ENCODE results near the gene CLIP4.

The CLIP4 gene

DNA sequence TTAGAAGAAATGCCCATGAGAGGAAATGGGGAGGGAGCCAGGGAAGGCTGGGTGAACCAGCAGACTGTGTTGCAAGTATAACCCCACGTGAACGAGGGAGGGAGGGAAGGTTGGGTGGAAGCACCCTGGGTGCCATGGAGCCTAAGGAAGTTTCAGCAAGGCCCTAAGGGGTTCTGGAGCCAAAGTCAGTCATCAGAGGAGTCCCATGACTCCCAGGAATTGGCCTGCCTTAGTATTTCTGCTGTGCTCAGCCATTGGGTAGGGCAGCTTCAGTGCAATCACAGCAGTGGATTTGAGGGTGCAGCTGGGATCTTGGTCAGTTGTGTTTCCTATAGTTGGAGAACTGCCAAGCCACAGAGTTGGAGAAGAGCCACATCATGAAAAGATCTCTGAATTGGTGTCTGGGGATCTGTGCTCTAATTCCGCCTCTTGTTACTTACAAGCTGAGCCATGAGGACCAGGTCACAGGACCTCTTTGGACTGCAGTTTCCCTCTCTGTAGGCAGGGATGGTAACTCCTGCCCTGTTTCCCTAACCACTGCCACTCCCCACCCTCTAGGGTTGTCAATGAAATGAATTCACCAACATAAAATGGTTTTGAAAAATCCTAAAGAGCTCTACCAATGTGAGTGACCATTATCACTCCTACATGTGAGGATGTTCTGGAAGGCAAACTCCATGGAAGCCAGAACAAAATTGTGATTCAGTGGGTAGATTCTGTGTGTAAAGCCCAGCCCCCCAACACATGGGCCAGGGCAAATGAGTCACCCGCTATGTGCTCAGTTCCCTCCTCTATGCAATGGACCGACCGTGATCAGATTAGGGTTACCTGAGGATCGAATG is 108.9 kb downstream of the CLIP4 start:
- no peak for DNase-seq

- DNase-seq, result no peak
Observed at GRCh38 chr2:29224693-29225551, 109.7 kb downstream of the CLIP4 start.

GRCh38 chr2:29225814-29226213 is 110.6 kb downstream of the CLIP4 start:
- no peak for DNase-seq

GRCh38 chr2:29226375-29226774 is 111.2 kb downstream of the CLIP4 start:
- no peak for DNase-seq

- no peak for DNase-seq
Observed at GRCh38 chr2:29226808-29227207, 111.6 kb downstream of the CLIP4 start.

- DNase-seq, result no peak
Observed at GRCh38 chr2:29227935-29228675, 112.9 kb downstream of the CLIP4 start.

GRCh38 chr2:29228947-29229346 is 113.7 kb downstream of the CLIP4 start:
- DNase-seq, result no peak

GRCh38 chr2:29229640-29230039 is 114.4 kb downstream of the CLIP4 start:
- DNase-seq, result no peak

DNA sequence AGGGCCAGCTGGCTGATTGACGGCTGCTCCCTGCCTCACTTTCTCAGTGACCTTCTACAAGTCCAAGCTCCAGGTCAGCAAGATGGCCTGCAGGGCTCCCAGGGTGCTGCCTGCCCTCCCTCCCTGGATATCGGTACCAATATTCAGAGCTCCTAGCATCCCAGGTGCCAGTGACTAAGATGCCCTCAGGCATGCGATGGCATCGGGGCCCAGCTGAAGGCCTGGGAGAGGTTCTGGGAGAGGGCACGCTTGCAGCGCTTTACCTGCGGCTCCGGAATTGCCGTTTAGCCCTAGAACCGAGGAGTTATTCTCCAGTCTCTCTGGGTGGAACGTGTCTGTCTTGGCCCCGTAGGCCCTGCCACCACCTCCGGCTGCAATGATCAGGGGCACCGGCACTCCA is 116.8 kb downstream of the CLIP4 start:
- no peak for DNase-seq

DNA sequence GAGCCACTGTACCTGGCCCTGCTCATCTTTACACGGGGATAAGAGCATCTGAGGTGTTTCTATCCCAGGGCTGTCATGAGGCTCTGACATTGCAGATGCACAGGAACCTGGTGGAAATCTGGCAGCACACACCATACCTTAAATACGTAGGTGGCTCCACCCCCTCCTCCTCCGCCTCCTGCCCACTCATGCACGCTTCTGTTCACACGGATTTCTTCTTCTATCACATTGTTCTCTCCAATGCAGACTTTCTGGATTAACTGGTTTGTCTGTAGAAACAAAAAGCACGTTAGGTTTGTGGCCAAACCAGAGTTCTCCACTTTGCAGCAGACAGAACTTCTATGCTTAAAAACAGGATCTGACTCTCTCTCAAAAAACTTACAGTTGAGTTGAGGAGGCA is 118.2 kb downstream of the CLIP4 start:
- no peak for DNase-seq

DNA sequence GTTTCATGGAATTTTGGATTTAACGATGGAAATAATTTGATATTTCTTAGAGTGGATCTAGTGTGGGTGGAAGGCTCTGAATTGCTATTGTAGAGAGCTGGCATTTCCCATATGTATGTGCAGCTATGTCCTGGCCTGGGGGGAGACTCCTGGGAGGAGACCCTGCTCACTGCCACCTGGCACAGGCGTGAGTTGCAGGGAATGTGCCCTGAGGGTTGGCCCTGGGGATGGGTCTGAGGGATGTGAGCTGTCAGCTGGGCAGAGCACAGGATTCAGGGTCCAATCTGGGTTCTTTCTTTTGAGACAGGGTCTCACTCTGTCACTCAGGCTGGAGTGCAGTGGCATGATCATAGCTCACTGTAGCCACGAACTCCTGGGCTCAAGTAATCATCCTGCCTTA is 120.2 kb downstream of the CLIP4 start:
- DNase-seq, result no peak

DNA sequence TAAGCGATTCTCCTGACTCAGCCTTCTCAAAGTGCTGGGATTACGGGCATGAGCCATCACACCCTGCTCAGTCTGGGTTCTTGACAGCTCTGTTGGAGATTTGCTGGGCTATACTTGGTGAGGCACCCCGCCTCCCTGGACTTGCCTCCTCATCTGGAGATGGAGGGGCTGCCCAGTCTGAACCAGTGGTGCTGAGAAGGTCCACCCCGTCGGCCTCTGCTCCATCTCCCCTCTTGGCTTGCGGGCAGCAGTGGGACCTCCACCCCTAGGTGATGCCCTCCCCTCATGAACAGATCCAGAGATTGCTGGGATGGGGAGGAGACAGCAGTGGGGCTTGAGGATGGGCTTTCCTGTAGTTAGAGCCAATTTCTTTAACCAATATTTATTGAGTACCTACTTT is 120.9 kb downstream of the CLIP4 start:
- no peak for DNase-seq

DNA sequence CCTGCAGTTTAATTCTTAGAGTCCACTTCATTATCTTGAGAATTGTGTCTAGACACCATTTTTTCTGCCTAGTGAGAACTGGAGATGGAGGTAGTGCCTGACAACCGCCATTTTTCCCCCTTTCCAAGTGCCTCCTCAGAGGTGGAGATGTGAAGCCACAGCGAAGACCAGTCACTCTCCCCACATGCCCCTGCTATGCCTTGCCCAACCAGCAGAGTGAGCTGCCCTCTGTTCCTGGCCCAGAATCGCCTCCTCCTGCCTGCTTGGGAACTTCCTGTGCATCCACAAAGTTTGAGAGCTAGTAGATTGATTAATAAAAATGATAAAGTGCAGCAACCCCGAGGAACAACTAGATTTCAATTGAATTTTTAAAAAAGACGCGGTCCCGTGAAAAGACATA is 123.3 kb downstream of the CLIP4 start:
- DNase-seq, result no peak

All from CD4-positive, alpha-beta T cell treated with Interleukin-4 for 4 hours (primary cell).